Sigmoid colon (tissue), 3 donors: Measurements from ENCODE around the gene REEP2.

Source experiments
- CTCF ChIP-seq, 4 experiments: fragments of 450-650 bp in 3 of 4; fragments of 200-600 bp in 1 of 4; IDR thresholded peaks; one replicate each; pipeline ENCODE4 v1.5.1; 2016 to 2019; ENCODE audit warnings: antibody characterized with exemption in 4 of 4, mild to moderate bottlenecking in 3 of 4, moderate library complexity in 2 of 4
- POLR2A ChIP-seq, 2 donors: fragments of 450-650 bp; IDR thresholded peaks; one replicate each; pipeline ENCODE4 v1.6.1; 2016; ENCODE audit warnings: antibody characterized with exemption in 2 of 2, mild to moderate bottlenecking in 2 of 2, moderate library complexity in 2 of 2

GRCh38 chr5:138438724-138439476 is at the start of gene REEP2:
- TF ChIP-seq POLR2A (IDR thresholded peaks at IDR 0.05) = no peak
- no peak for TF ChIP-seq CTCF (IDR thresholded peaks at IDR 0.05)
